HPDE6-E6E7 (cell line): ENCODE measurements around the gene NR1H3.
"Not testable (repeated sequence)": the region's sequence is repeated elsewhere in the genome, so short reads cannot be mapped to it uniquely, and the experiment has no call there.

Source experiments
- DNase-seq: peaks from one replicate; pipeline ENCODE4 v3.0.0; 2011; ENCODE audit warnings: missing footprints; ENCODE audit errors: extremely low spot score

The NR1H3 gene

GRCh38 chr11:47306484-47306844 is 48.7 kb downstream of the NR1H3 start:
- DNase-seq = no peak

- no peak for DNase-seq
Observed at GRCh38 chr11:47308050-47308823, 50.4 kb downstream of the NR1H3 start.

- DNase-seq = no peak
Observed at GRCh38 chr11:47314992-47315391, 57.2 kb downstream of the NR1H3 start.

- DNase-seq = not testable (repeated sequence)
Observed at GRCh38 chr11:47316501-47316900, 58.7 kb downstream of the NR1H3 start.

- DNase-seq = no peak
Observed at GRCh38 chr11:47317064-47317828, 59.5 kb downstream of the NR1H3 start.

- DNase-seq = no peak
Observed at GRCh38 chr11:47318166-47318565, 60.4 kb downstream of the NR1H3 start.
